Measurements from ENCODE around the gene PARD3. TPM values are rescaled to one million over a fixed set of nuclear protein-coding genes. Genes with fewer than 3 reads are reported as not detected.

PARD3 gene
- total and polyA plus RNA-seq, 8 donors = 25.6 to 54.5 (median 47.8) TPM

DNA sequence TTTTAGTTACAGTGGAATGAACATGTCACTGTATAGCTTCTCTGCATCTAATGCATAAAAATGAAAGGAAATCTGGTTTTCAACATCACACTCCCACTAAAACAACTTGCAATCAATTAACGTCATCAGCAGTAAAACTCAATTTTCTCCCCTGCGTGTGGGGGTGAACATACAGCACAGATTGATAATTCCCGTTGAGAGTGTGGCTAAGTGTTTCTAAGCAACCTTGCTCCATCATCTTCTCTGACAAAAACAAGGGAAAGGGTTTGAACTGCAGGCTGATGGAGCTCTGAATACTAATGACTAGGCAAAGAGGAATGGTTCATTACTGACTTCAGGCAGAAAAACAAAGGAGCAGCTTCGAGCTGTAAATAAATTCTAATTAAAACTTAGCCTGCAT, 238.3 kb downstream of the PARD3 start:
- H3K27me3 ChIP-seq = no peaks in the 10 kb centered on the region
- no peaks in the 10 kb centered on the region for H3K36me3 ChIP-seq
- H3K9me3 ChIP-seq = no peaks in the 10 kb centered on the region
- intact Hi-C loops (cut with DNase I) = no loop called here
- no peak overlapping the region for H3K27ac ChIP-seq
- TF ChIP-seq, protein P1, sequence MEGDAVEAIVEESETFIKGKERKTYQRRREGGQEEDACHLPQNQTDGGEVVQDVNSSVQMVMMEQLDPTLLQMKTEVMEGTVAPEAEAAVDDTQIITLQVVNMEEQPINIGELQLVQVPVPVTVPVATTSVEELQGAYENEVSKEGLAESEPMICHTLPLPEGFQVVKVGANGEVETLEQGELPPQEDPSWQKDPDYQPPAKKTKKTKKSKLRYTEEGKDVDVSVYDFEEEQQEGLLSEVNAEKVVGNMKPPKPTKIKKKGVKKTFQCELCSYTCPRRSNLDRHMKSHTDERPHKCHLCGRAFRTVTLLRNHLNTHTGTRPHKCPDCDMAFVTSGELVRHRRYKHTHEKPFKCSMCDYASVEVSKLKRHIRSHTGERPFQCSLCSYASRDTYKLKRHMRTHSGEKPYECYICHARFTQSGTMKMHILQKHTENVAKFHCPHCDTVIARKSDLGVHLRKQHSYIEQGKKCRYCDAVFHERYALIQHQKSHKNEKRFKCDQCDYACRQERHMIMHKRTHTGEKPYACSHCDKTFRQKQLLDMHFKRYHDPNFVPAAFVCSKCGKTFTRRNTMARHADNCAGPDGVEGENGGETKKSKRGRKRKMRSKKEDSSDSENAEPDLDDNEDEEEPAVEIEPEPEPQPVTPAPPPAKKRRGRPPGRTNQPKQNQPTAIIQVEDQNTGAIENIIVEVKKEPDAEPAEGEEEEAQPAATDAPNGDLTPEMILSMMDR (IDR thresholded peaks at IDR 0.05) = no peak
- ATAC-seq (no peak), DNase-seq (no peak)
- no peaks in the 10 kb centered on the region for H3K4me1 ChIP-seq
- no peak overlapping the region for H3K4me3 ChIP-seq

DNA sequence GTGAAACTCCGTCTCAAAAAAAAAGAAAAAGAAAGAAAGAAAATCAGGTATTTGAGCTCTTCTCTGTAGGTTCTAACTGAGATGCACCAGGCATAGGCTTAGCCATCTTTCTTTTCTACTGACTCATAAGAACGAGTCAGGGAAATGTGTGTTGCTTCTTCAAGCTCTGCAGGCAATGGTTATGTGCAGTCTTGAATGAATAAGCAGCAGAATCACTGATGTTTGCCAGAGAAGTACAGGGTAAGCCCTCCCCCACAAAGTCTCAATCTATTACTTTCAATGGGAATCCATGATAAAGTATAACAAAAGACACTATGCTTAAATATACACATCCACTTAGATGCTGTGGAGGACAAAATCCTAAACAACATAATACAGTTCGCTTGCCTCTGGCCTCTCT, 239.2 kb downstream of the PARD3 start:
- Histone ChIP-seq H3K27me3 (no peaks in the 10 kb centered on the region), H3K4me3 (no peak overlapping the region), H3K36me3 (no peaks in the 10 kb centered on the region), H3K27ac (no peak overlapping the region), H3K4me1 (no peaks in the 10 kb centered on the region), H3K9me3 (no peaks in the 10 kb centered on the region)
- ATAC-seq = no peak
- no peak for DNase-seq
- intact Hi-C loops (cut with DNase I) = no loop called here
- TF ChIP-seq, protein P1 (IDR thresholded peaks at IDR 0.05) = no peak

GRCh38 chr10:34574353-34574934, 240.7 kb downstream of the PARD3 start:
- DNase-seq (no peak), ATAC-seq (no peak)
- TF ChIP-seq, protein P1 (IDR thresholded peaks at IDR 0.05) = no peak
- Histone ChIP-seq H3K4me3 (no peak overlapping the region), H3K36me3 (no peaks in the 10 kb centered on the region), H3K27me3 (no peaks in the 10 kb centered on the region), H3K27ac (no peak overlapping the region), H3K4me1 (no peaks in the 10 kb centered on the region), H3K9me3 (no peaks in the 10 kb centered on the region)
- intact Hi-C loops (cut with DNase I) = no loop called here

DNA sequence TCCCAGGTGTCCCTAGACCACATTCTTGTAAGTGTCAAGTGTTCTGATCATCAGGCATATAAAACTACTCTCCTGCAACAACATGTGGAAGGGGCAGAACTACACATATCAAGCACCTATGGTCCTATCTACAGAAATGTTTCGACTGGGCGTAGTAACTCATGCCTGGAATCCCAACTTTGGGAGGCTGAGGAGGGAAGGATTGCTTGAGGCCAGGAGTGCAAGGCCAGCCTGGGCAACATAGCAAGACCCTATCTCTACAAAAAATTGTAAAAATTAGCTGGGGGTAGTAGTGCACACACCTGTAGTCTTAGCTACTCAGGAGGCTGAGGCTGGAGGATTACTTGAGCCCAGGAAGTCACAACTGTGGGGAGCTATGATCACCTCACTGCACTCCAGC, 244.2 kb downstream of the PARD3 start:
- Histone ChIP-seq H3K9me3 (no peaks in the 10 kb centered on the region), H3K27me3 (no peaks in the 10 kb centered on the region), H3K27ac (no peak overlapping the region), H3K36me3 (no peaks in the 10 kb centered on the region), H3K4me1 (no peaks in the 10 kb centered on the region), H3K4me3 (no peak overlapping the region)
- ATAC-seq (no peak), DNase-seq (no peak)
- TF ChIP-seq, protein P1 (IDR thresholded peaks at IDR 0.05) = no peak
- intact Hi-C loops (cut with DNase I) = no loop called here

DNA sequence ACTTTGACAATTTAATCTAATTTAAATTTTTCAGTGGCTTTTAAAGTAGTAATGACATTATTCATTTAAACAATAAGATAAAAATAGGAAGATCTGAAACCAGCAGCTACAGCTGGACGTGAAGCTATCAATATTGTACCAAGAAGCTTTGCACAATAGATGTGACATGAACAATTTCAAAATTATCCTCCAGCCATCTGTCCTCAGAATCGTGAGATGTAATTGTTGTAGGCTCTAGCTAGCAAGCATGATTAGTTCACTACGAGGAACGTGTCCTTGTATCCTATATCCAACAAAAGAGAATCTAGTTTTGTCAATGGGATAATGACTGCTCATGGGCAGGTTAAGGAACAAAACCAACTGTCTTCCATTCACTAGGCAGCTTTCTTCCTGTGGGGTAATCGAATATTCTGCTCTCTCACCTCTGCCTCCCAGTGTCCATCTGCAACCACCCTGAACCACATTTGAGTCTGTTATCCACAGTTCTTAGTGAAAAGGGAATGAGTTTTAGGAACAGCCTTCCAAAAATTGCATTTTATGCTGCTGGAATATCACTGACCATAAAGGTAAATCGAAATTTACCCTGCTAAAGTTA, 247.3 kb downstream of the PARD3 start:
- H3K27ac ChIP-seq = no peak overlapping the region
- no peaks in the 10 kb centered on the region for H3K27me3 ChIP-seq
- H3K4me3 ChIP-seq = no peak overlapping the region
- no peak for ATAC-seq
- H3K9me3 ChIP-seq = no peaks in the 10 kb centered on the region
- TF ChIP-seq, protein P1 (IDR thresholded peaks at IDR 0.05) = no peak
- DNase-seq = no peak
- H3K4me1 ChIP-seq = no peaks in the 10 kb centered on the region
- no peaks in the 10 kb centered on the region for H3K36me3 ChIP-seq
- intact Hi-C loops (cut with DNase I) = no loop called here
